NCI-H1417 treated with DMSO at 0.1 percent for 48 hours (cell line): ENCODE measurements around the gene RETSAT.
"Not testable (repeated sequence)": the region's sequence is repeated elsewhere in the genome, so short reads cannot be mapped to it uniquely, and the experiment has no call there.

Experiments
- DNase-seq: peaks from one replicate; lab custom pipeline; 2025; lab: John Stamatoyannopoulos, UW

Gene RETSAT

GRCh38 chr2:85354286-85355072 lies at the start of gene RETSAT, which contains the start of gene ELMOD3:
Gene RETSAT (minus strand): TSS chr2:85354528. CDS start chr2:85354507, 21 bp downstream.
Gene ELMOD3 (plus strand): TSS chr2:85354769. CDS start chr2:85357199, 2,430 bp downstream.
- DNase-seq, result peak; percentile 70

DNA sequence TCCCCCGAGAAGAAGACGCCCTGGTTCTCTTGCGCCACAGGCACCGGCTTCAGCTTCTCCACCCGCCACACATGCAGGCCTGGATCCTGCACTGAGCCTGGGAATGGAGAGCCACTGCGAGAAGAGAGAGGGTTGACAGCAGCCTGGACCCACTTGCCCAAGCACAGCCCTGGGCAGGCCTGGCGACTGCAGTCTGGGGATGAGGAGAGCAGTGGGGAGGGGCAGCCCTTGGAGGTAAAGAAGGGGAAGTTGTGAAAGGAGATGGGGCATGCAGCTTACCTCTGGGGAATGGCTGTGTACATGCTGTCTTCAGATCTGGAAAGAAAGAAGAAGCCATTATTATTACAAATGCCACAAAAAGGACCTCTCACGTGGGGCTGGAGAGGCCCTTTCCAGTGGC lies 47.5 kb upstream of the RETSAT start:
- no peak for DNase-seq

- DNase-seq, result no peak
Measured at GRCh38 chr2:85401464-85401805, 47.1 kb upstream of the RETSAT start.

- DNase-seq, result no peak
Measured at GRCh38 chr2:85400541-85401463, 46.5 kb upstream of the RETSAT start.

GRCh38 chr2:85400023-85400422 lies 45.7 kb upstream of the RETSAT start:
- DNase-seq, result no peak

DNA sequence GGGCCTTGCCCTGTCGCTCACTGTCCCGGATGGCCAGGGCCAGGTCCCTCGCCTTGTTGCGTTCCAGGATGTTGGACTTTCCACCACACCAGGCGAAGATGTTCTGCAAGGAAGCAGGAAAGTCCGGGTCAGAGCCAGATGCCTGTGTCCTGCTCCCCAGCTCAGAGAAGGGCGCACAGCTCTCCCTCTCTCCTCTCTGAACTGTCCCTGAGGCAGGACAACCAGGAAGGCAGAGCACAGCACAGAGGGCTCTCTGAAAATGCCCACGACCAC lies 44.8 kb upstream of the RETSAT start:
- no peak for DNase-seq

- no peak for DNase-seq
Measured at GRCh38 chr2:85398426-85399182, 44.3 kb upstream of the RETSAT start.

GRCh38 chr2:85397925-85398331 lies 43.6 kb upstream of the RETSAT start:
- no peak for DNase-seq

DNA sequence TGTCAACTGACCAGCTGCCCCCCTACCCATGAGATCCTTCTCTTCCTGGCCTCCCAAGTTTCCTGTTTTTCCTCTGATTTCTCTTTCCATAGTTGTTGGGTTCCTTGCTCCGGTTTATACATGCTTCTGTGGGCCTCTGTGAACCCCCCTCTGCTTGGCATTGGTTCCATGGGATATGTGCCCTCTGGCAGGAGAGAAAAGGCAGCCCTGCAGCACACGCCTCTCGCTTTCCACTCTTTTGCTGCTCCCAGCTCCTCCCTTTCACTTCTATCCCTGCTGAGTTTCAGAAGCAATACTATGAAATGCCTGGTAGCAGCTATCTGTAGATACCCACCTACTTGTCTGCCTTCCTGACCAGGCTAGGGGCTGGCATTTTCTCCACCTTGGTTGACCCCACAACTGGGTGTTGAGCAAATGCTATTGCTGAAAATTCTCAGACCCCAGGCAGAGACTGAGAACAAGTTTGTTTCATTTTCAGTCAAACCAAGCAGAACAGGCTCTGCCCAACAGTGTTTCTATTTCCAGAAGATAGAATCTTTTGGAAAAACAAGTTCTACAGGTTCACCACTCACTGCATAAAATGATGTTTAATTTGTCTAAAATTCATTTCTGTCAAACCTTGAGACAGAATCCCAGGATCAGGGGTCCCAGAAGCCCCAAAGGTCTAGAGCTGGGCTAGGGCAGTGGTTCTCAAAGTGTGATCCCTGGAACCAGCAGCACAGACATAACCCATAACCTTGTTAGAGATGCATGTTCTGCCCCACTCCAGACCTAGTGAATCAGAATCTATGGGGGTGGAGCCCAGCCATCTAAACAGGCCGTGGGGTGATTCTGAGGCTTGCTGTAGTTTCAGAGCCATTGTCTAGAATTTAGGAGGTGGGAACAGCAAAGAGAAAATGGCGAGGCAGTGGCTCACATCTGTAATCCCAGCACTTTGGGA lies 42.5 kb upstream of the RETSAT start:
- no peak for DNase-seq

DNA sequence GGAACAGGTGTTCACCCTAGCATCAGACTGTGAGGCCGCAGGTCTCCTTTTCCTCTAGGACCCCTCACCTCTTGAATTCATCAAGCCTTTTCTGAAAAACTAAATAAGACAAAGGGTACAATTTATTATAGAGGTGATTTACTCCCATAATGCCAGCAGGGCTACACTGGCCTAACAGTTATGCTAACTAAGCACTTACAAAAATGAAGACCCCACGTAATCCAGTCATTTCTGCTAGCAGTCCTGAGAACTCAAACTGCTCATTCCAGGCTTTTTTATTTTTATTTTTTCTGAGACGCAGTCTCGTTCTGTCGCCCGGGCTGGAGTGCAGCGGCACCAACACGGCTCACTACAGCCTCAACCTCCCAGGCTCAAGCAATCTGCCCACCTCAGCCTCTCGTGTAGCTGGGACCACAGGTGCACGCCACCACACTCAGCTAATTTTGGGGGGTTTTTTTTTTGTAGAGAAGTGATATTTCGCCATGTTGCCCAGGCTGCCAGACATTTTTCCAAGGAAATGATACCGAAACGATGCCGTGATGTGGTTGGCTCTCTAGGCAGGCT lies 41.7 kb upstream of the RETSAT start:
- DNase-seq, result no peak

DNA sequence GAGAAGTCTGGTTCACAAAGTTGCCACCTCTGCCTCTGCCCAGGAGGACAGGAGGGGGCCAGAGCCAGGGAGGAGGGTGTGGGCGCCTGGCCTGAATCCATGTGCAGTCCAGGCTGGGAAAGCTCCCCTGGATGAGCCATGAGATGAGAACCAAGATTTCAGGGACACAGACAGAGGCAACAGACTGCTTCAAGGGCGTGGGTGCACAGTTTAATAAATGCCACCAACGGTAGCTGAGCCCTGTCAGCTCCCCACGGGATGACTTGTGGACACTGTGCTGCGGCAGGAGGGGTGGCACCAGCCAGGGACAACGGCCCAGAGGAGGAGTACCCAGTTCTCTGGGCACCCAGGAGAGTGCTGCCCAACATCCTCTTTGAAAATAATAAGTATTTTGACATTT lies 40.6 kb upstream of the RETSAT start:
- no peak for DNase-seq

GRCh38 chr2:85394261-85394681 lies 39.9 kb upstream of the RETSAT start:
- no peak for DNase-seq

- no peak for DNase-seq
Measured at GRCh38 chr2:85393836-85394235, 39.5 kb upstream of the RETSAT start.

GRCh38 chr2:85390941-85391669 lies 36.8 kb upstream of the RETSAT start:
- DNase-seq, result no peak

- DNase-seq, result no peak
Measured at GRCh38 chr2:85388878-85389538, 34.7 kb upstream of the RETSAT start.

DNA sequence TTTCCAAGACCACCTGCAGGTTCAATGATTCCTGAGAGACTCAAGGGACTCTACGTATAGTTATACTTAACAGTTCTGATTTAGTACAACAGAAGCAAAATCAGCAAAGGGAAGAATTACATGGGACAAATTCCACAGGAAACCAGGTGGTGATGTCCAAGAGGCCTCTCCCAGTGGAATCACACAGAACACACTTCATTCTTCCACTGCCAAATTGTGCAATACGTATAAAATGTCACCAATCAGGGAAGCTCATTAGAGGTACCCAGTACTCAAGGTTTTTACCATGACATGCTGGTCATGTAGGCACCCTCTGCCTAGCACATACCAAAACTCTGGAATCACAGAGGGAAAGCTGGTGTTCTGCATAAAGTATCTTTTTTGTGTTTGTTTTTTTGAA lies 33.4 kb upstream of the RETSAT start:
- no peak for DNase-seq

DNA sequence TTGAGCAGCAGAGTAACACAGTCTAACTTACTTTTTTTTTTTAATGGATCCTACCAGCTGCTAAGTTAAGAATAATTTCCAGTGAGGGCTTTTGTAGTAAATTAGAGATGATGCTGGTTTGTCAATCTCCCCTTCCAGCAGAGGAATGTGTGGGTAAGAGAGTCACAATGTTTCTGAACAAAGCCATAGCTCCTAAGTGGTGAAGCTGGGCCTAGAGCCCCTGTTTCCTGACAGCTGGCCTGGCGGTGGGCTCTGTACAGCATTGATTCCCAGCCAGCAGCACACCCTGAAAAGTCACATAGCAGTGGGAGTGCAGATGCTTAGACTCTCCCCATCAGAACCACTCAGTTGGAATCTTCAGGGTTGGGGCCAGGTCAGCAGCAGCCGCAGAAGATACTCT lies 31.4 kb upstream of the RETSAT start:
- no peak for DNase-seq

GRCh38 chr2:85383850-85384249 lies 29.5 kb upstream of the RETSAT start:
- DNase-seq, result no peak

DNA sequence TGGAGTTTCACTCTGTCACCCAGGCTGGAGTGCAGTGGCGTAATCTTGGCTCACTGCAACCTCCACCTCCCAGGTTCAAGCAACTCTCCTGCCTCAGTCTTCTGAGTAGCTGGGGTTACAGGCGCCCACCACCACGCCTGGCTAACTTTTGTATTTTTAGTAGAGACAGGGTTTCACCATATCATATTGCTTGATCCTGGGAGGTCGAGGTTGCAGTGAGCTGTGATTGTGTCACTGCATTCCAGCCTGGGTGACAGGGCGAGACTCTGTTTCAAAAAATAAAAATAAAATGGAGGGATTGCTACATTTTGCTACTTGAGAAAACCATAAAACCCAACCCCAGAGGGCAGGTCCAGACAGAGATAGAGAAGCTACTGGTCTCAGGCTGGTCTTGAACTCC lies 28.8 kb upstream of the RETSAT start:
- DNase-seq, result not testable (repeated sequence)

GRCh38 chr2:85380048-85380447 lies 25.7 kb upstream of the RETSAT start:
- no peak for DNase-seq
